AG10803 (cell line): ENCODE results near the gene UNC5C.

Source experiments
- DNase-seq: peaks from one replicate; pipeline ENCODE4 v3.0.0; 2010; ENCODE audit warnings: low read depth
- H3K4me3 ChIP-seq: 2 replicates; pipeline ENCODE4 v1.5.1; 2011; ENCODE audit warnings: mild to moderate bottlenecking, low read length, control low read depth
- CTCF ChIP-seq: conservative IDR thresholded peaks from 2 replicates; pipeline ENCODE4 v1.5.1; 2011; ENCODE audit warnings: mild to moderate bottlenecking, low read length, control low read depth, inconsistent platforms

The UNC5C gene

GRCh38 chr4:95161781-95162469 is 386.8 kb downstream of the UNC5C start:
- TF ChIP-seq CTCF = no peak
- DNase-seq = no peak
- no peak overlapping the region for H3K4me3 ChIP-seq

- no peak for DNase-seq
- TF ChIP-seq CTCF = no peak
- no peak overlapping the region for H3K4me3 ChIP-seq
Observed at GRCh38 chr4:95159384-95159783, 389.4 kb downstream of the UNC5C start.

- DNase-seq = no peak
- no peak for TF ChIP-seq CTCF
- H3K4me3 ChIP-seq = no peak overlapping the region
Observed at GRCh38 chr4:95158626-95159025, 390.1 kb downstream of the UNC5C start.

GRCh38 chr4:95158045-95158444 is 390.7 kb downstream of the UNC5C start:
- no peak for DNase-seq
- TF ChIP-seq CTCF = no peak
- no peak overlapping the region for H3K4me3 ChIP-seq

- no peak for TF ChIP-seq CTCF
- H3K4me3 ChIP-seq = no peak overlapping the region
- DNase-seq = no peak
Observed at GRCh38 chr4:95157596-95157995, 391.2 kb downstream of the UNC5C start.

GRCh38 chr4:95156452-95156765 is 392.4 kb downstream of the UNC5C start:
- no peak for DNase-seq
- H3K4me3 ChIP-seq = no peak overlapping the region
- TF ChIP-seq CTCF = no peak

GRCh38 chr4:95155759-95156451 is 392.9 kb downstream of the UNC5C start:
- no peak overlapping the region for H3K4me3 ChIP-seq
- peak; percentile 79 for TF ChIP-seq CTCF
- DNase-seq = peak; percentile 56
